ENCODE data around the gene VAV3. TPM values are rescaled to one million over a fixed set of nuclear protein-coding genes. Genes with fewer than 3 reads are reported as not detected.

Gene VAV3
- total and polyA plus RNA-seq, 12 donors, result 1.1 to 8.5 (median 4.1) TPM

DNA sequence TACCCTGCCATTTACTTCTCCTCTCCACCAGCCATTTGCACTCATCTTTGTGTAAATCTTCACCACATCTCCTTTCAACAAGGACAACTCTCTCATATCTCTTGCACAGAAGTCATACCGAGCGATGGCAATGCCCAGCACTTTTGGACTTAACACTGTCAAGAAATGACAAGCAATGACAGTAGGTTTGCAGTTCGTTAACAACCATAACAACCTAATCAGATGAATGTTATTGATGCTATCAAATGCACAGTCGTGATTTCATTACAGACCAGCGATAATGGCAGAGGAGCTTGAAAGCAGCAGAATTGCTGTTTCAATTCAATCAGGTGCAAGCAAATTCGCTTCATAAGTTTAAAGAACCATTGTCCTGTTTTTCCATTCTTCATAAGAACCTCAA lies 390.9 kb downstream of the VAV3 start:
- 79 to 88% (median 83%) methylated on average over 6 of the region's 6 CpGs for WGBS, 4 donors
- no peaks in the 10 kb centered on the region for H3K4me1 ChIP-seq (replicated peaks in 1 of 2)
- intact Hi-C loops (cut with DNase I), result no loop called here
- no peaks in the 10 kb centered on the region for H3K9me3 ChIP-seq (replicated peaks in 1 of 3)
- H3K27ac ChIP-seq, result no peak overlapping the region
- DNase-seq, result no peak
- no peak overlapping the region for H3K4me3 ChIP-seq
- H3K36me3 ChIP-seq (replicated peaks in 1 of 2), result no peaks in the 10 kb centered on the region
- TF ChIP-seq, protein P1, sequence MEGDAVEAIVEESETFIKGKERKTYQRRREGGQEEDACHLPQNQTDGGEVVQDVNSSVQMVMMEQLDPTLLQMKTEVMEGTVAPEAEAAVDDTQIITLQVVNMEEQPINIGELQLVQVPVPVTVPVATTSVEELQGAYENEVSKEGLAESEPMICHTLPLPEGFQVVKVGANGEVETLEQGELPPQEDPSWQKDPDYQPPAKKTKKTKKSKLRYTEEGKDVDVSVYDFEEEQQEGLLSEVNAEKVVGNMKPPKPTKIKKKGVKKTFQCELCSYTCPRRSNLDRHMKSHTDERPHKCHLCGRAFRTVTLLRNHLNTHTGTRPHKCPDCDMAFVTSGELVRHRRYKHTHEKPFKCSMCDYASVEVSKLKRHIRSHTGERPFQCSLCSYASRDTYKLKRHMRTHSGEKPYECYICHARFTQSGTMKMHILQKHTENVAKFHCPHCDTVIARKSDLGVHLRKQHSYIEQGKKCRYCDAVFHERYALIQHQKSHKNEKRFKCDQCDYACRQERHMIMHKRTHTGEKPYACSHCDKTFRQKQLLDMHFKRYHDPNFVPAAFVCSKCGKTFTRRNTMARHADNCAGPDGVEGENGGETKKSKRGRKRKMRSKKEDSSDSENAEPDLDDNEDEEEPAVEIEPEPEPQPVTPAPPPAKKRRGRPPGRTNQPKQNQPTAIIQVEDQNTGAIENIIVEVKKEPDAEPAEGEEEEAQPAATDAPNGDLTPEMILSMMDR (IDR thresholded peaks at IDR 0.05), result no peak
- TF ChIP-seq POLR2A (IDR thresholded peaks at IDR 0.05), result no peak
- no peaks in the 10 kb centered on the region for H3K27me3 ChIP-seq

DNA sequence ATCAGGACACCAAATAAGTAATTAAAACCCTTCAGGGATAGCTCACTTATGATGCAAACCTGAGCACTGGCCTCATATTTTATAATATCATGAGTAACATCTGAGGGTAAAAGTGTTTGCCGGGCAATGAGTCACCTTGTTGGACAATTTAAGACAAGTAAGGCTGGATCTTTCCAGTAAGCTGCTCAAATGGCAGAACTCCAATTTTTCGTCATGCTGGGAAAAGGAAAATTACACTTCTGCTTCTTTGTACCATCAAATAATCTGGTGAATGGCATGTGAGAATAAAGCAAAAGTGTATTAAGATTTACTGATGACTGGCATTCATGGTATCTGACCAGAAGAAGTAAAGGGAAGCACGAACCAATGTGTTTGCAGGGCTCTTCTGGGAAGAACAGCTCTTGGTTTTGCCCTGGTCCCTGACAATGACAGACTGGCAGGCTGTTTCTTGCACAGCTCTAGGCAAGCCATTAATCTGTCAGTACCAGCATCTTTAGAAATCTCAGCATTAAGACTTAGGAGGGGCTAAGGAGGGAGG lies 392.2 kb downstream of the VAV3 start:
- Histone ChIP-seq H3K36me3 (replicated peaks in 1 of 2) (no peaks in the 10 kb centered on the region), H3K9me3 (replicated peaks in 1 of 3) (no peaks in the 10 kb centered on the region), H3K4me1 (replicated peaks in 1 of 2) (no peaks in the 10 kb centered on the region), H3K27ac (no peak overlapping the region), H3K27me3 (no peaks in the 10 kb centered on the region), H3K4me3 (no peak overlapping the region)
- WGBS, 4 donors, result 50 to 53% (median 51%) methylated on average over 3 of the region's 3 CpGs
- intact Hi-C loops (cut with DNase I), result no loop called here
- DNase-seq, result peak in 4 of 7 donors; percentile 41 to 62 (median 47)
- TF ChIP-seq, protein P1 (IDR thresholded peaks at IDR 0.05), result no peak
- TF ChIP-seq POLR2A (IDR thresholded peaks at IDR 0.05), result no peak

DNA sequence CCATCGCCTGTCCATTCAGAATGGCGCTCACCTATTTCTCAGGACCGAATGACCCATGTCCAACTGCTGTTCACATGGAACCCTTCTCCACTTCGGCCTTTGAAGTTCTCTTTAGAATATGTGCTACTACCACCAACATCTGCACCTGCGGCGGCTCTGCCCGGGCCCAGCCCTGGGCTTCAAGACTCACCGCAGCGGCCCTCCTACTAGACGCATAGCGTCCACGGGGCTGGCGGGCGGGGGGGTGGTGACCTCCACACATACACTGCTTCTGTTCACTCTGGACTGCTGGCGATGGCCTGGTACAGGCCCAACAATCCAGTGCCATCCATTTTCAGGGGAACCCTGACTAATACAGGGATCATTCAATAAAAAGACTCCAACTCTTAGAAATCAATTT lies 394.2 kb downstream of the VAV3 start:
- intact Hi-C loops (cut with DNase I), result no loop called here
- no peaks in the 10 kb centered on the region for H3K36me3 ChIP-seq (replicated peaks in 1 of 2)
- no peaks in the 10 kb centered on the region for H3K9me3 ChIP-seq (replicated peaks in 1 of 3)
- TF ChIP-seq POLR2A (IDR thresholded peaks at IDR 0.05), result no peak
- TF ChIP-seq, protein P1 (IDR thresholded peaks at IDR 0.05), result no peak
- H3K27me3 ChIP-seq, result no peaks in the 10 kb centered on the region
- H3K4me3 ChIP-seq, result no peak overlapping the region
- H3K4me1 ChIP-seq (replicated peaks in 1 of 2), result no peaks in the 10 kb centered on the region
- no peak overlapping the region for H3K27ac ChIP-seq
- no peak for DNase-seq
- 93 to 96% (median 94%) methylated on average over 14 to 15 of the region's 15 CpGs for WGBS, 4 donors

DNA sequence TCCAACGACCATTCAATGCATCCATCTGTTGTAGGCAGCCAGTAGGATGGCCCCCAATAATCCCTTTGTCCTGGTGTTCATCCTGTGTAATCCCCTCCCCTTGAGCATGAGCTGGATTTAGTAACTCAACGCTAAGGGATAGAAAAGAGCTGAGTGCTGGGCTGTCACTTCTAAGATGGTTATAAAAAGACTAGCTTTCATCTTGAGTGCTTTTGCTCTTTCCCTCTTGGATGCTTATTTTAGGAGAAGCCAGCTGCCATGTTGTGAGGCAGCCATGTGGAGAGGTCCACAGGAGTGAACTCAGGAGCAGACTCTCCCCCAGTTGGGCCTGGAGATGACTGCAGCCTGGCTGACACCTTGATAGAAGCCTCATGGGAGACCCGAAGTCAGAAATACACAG lies 401.5 kb downstream of the VAV3 start:
- Histone ChIP-seq H3K9me3 (replicated peaks in 1 of 3) (no peaks in the 10 kb centered on the region), H3K4me1 (replicated peaks in 1 of 2) (no peaks in the 10 kb centered on the region), H3K27me3 (no peaks in the 10 kb centered on the region), H3K4me3 (no peak overlapping the region), H3K27ac (no peak overlapping the region), H3K36me3 (replicated peaks in 1 of 2) (no peaks in the 10 kb centered on the region)
- TF ChIP-seq, protein P1 (IDR thresholded peaks at IDR 0.05), result no peak
- TF ChIP-seq POLR2A (IDR thresholded peaks at IDR 0.05), result no peak
- intact Hi-C loops (cut with DNase I), result no loop called here
- WGBS, 4 donors, result 64 to 88% (median 70%) methylated on average over 3 of the region's 3 CpGs
- DNase-seq, result no peak

Data from adrenal gland (tissue), 12 donors.